Measurements from ENCODE around the gene AEN. TPM values are rescaled to one million over a fixed set of nuclear protein-coding genes. Genes with fewer than 3 reads are reported as not detected.
A peak's percentile ranks its signal among the peaks of the same experiment; 100 is the strongest.

The AEN gene
- total RNA-seq, 1 experiment from 2014 or later = 76.7 TPM

DNA sequence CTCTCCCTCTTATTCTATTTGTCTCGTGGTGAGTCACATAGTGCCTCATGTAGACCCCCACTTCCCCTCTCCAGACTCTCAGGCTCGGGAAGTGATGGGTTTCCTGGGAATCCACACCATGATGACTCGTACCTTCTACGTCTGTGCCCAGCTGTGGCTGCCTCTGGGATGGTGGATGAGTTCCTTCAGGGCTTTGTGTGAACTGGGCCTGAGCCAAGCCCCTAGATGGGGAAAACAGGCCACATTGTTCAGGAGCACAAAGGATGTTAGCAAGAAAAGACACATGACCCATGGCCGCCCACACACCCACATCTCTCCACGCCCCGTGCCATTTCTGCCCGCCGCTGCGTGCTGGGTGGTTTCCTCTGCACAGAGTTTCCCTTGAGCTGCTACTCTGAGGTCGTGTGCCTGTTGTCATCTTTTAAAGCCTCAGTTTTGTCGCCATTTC is 28.2 kb downstream of the AEN start:
- DNase-seq (ENCODE audit: extremely low read depth, low read depth) = no peak

- no peak for DNase-seq (ENCODE audit: extremely low read depth, low read depth)
Observed at GRCh38 chr15:88649753-88650551, 28.8 kb downstream of the AEN start.

- no peak for DNase-seq (ENCODE audit: extremely low read depth, low read depth)
Observed at GRCh38 chr15:88650556-88650955, 29.4 kb downstream of the AEN start.

GRCh38 chr15:88651136-88651732 is 30.1 kb downstream of the AEN start:
- DNase-seq (ENCODE audit: extremely low read depth, low read depth) = no peak

DNA sequence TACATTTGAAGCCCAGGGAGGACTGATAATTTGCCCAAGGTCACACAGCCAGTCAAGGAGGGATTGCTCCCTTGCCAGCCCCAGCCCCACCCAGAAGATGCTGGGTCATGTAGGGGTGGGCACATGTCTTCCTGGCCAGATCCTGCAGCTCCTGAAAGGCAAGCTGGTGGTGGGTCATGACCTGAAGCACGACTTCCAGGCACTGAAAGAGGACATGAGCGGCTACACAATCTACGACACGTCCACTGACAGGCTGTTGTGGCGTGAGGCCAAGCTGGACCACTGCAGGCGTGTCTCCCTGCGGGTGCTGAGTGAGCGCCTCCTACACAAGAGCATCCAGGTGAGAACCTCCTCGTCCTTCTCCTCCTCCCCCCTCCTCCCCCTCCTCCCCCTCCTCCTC is 30.8 kb downstream of the AEN start:
- DNase-seq (ENCODE audit: extremely low read depth, low read depth) = no peak

DNA sequence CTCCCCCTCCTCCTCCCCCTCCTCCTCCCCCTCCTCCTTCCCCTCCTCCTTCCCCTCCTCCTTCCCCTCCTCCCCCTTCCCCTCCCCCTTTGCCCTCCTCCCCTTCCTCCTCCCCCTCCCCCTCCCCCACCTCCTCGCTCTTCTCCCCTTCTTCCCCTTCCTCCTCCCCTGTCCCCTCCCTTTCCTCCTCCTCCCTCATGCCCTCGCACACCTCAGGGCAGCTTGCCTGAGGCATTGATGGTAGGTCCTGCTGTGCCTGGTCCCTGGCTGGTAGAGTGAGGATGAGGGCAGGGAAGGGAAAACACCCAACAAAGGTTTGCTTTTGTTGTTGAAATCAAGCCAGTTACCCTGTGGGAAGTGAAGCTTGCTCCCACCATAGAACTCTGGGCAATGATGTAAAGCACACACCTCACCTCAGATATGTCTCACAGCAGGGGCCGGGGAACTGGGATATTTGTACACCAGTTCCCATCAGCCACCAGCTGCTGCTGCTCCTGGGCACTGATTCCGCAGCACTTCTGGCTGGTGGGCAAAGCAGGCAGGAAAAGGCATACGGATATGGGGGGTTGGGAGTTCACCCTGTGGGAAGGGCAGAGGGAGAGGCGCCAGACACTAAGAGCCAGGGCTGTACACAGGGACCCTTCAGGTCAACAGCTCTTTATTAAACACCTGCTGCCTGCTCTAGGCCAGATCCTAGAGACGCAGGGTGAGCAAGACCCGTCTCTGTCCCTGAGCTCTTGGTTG is 31.5 kb downstream of the AEN start:
- DNase-seq (ENCODE audit: extremely low read depth, low read depth) = no peak

DNA sequence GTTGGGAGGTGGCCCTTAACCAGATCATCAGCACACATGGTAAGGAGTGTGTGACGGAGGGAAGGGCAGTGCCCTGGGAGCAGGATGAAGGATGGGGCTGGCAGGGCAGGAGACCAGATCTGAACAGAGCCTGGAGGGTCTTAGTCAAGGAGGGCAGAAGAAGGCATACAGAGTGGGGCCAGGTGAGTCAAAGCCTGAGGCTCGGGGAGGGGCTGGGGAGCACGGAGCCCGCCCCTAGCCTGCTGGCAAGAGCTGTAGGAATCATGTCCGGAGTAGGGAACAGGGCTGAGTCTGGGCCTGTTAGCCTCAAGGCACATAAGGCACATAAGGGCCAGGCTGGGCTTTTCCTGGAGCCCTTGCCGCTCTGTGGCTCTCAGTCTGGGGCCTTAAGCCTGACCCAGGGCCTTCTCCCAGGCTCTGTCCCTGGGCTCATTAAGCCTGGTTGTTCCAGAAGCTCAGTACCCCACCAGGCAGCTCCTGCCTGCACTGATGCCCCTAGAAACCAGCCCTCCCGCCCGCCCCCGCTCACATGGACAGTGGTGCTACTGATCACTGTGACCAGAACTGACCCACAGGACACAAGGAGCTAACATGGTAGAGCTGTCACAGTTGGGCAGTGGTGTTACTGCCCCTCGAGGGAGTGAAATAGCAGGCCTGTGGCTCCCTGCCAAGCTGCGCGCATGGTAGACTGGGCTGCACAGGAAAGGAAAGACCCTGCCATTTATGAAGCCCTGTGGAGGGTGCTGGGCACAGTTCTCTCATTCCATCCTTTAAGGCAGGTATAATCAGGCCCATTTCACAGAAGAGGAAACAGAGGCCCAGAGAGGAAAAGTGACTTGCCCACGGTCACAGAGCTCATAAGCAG is 32.3 kb downstream of the AEN start:
- no peak for DNase-seq (ENCODE audit: extremely low read depth, low read depth)

DNA sequence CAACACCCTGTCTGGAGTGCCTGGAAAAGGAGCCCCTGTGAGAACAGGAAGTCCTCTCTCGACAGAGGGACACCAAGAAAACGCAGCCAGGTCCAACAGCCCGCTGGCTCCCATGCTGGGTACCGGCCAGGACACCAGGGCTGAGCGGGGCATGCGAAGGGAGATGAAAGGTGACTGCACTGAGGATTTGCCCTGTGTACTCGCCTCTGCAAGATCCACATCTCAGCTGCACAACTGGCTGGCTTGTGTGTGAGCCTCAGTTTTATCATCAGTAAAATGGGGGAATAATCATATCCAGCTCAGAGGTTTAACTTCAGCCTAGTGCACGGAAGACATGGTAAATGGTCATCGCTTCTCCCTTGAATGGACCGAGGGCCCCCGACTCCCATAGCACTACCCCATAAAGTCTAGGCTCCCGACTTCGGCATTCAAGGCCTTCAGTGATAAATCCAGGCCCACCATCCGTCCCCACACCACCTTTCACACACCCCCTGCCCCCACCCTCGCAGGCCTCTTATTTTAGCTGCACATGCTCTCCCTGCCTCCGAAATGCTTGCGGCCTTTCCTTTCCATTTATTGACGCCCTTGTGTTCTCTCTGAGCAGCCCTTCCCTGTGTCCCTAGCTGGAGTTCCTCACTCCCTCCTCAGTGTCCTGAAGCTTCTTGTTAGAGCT is 33.4 kb downstream of the AEN start:
- no peak for DNase-seq (ENCODE audit: extremely low read depth, low read depth)

- no peak for DNase-seq (ENCODE audit: extremely low read depth, low read depth)
Observed at GRCh38 chr15:88655103-88655553, 34.0 kb downstream of the AEN start.

GRCh38 chr15:88655800-88656488 is 34.8 kb downstream of the AEN start:
- no peak for DNase-seq (ENCODE audit: extremely low read depth, low read depth)

GRCh38 chr15:88656760-88657221 is 35.7 kb downstream of the AEN start:
- DNase-seq (ENCODE audit: extremely low read depth, low read depth) = no peak

GRCh38 chr15:88657326-88658069 is 36.4 kb downstream of the AEN start:
- peak; percentile 40 for DNase-seq (ENCODE audit: extremely low read depth, low read depth)

DNA sequence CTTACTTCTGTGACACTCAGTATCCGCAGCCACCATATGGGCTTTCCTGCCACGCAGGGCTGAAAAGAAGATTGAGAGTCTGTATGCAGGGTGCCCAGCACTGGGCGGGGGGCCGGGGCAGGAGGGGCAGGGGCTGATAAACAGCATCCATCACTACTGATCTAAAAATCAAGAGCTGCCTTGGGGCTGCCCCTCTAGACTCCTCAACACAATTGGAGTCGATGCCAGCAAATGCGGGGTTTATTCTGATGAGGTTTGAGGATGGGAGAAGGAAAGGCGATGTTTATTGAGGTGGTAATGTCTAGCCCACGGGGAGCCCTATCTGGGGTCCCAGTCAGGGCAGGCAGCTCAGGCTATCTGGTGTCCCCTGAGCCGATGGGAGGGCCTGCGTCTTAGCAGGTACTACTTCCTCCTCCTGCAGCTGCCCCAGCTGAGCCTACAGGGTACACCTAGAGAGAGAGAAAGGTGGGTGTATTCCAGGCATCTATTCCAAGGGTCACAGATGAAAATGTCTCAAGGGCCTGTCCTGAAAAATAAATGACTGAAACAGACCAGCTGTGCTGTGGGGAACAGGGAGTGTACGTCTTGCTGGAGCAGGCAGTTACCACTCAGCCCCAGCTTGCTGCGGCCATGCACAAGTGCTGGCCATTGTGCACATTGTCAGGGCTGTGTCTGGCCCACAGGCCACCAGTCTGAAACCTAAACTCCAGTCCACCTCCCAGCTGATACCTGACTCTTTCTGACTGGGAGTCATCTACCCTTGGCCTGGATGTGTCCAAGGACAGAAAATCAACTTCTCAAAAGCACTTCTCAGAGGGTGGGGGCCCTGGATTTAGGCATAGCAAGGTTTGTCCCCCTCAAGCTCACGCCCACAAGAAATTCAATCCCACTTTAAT is 37.2 kb downstream of the AEN start:
- no peak for DNase-seq (ENCODE audit: extremely low read depth, low read depth)

DNA sequence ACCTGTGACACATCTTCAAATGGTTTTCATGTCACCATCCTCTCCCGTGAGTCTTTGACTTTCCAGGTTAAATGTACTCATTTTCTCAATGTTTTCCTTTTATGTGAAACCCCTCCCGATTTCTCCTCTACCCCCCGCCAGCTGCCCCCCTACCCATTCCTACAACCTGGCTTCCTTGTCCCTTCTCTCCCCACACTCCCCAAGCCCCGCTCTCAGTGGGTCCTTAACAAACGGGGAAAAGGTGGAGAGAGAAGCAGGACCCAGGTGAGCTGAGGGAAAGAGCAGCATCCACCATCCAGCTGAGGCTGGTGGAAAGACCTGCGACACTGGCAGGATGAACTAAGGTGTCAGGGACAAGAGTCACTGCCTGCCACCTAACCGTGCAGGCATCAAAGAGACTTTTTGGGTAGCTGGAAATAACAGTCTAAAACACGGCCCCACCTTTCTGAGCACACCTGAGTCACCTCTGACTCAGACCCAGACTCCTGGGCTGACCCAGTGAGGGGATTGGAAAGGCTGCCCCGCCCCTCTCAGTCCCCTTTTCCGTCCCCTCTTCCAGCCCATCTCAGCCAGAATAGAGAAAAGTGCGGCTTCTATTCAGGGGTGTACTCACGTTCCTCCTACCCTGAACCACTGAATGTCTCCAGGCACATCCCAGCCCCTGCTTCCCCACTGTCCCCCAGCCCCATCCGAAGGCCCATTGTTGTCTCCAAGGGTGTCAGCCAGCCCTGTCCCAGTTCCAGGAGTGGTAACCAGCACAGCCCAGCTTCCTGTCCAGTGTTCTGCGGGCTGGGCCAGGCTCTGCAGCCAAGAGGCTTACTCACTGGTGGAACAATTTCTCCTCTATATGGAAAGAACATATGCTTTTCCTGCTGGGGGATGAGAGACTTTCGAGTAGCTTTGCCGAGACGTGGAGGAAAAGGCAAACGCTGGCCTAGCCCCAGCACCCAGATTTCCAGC is 38.1 kb downstream of the AEN start:
- no peak for DNase-seq (ENCODE audit: extremely low read depth, low read depth)

GRCh38 chr15:88661041-88661700 is 40.0 kb downstream of the AEN start:
- no peak for DNase-seq (ENCODE audit: extremely low read depth, low read depth)

Data from NCI-H460 (cell line).